Body of pancreas (tissue), 4 donors: ENCODE data around the gene NELFB. TPM values are rescaled to one million over a fixed set of nuclear protein-coding genes. Genes with fewer than 3 reads are reported as not detected.

Experiments used
- ATAC-seq: fragments of 150-250 bp; one replicate; pipeline ENCODE4 v1.9.1; 2016
- DNase-seq, 4 donors: peaks; one replicate each; pipeline ENCODE4 v3.0.0-alpha.2; 2019
- H3K27ac ChIP-seq, 4 donors: fragments of 200-600 bp; sonication (generic); 1 replicate in 3 of 4; 2 replicates in 1 of 4; pipeline versions ENCODE4 v1.5.1 to v1.6.1; 2016 to 2019; ENCODE audit warnings: mild to moderate bottlenecking in 1 of 4, mixed read lengths in 1 of 4, moderate library complexity in 1 of 4
- H3K27me3 ChIP-seq, 2 donors: fragments of 200-600 bp; sonication (generic); one replicate each; pipeline ENCODE4 v1.6.0; 2016; ENCODE audit warnings: mild to moderate bottlenecking in 1 of 2
- H3K36me3 ChIP-seq, 2 donors: fragments of 200-600 bp; sonication (generic); replicated peaks in 1 of 2; 2 replicates each; pipeline ENCODE4 v1.5.1; 2016; ENCODE audit warnings: low read depth in 2 of 2; ENCODE audit not compliant: insufficient read depth in 1 of 2
- H3K4me1 ChIP-seq: fragments of 200-600 bp; sonication (generic); one replicate; pipeline ENCODE4 v1.6.0; 2016
- H3K4me3 ChIP-seq, 2 donors: fragments of 200-600 bp; sonication (generic); 1 replicate in 1 of 2; 2 replicates in 1 of 2; pipeline ENCODE4 v1.5.1; 2016 to 2019
- H3K9me3 ChIP-seq, 3 donors: fragments of 200-600 bp; sonication (generic); 1 replicate in 2 of 3; 2 replicates in 1 of 3; pipeline ENCODE4 v1.5.1; 2016
- CTCF ChIP-seq, 7 experiments: fragments of 450-650 bp in 4 of 7; fragments of 200-600 bp in 3 of 7; sonication (generic) in 3 of 7; IDR thresholded peaks; one replicate each; pipeline ENCODE4 v1.5.1; 2016 to 2019; ENCODE audit warnings: antibody characterized with exemption in 7 of 7
- POLR2A ChIP-seq, 3 donors: fragments of 450-650 bp; IDR thresholded peaks; one replicate each; pipeline ENCODE4 v1.6.1; 2016; ENCODE audit warnings: antibody characterized with exemption in 3 of 3, mild to moderate bottlenecking in 2 of 3
- WGBS, 2 donors: methylation state at CpG; one replicate each; pipeline ENCODE4 v1.1.5; 2017; 5-methylcytosine and 5-hydroxymethylcytosine counted together
- intact Hi-C: fragments of 100-400 bp; cut with DNase I; formaldehyde crosslinking; loops from one replicate; pipeline ENCODE4 v1.15.1; 2023
- total RNA-seq, 2 donors: library from RNA; depleted of rRNA; stranded (reverse); fragments of >200 nt; gene quantifications; one replicate each; pipeline ENCODE4 v1.1.0, GENCODE V29; 2016

NELFB gene
- total RNA-seq, 2 donors from 2014 or later, result 31.3 to 34.2 TPM

- Histone ChIP-seq H3K27me3 (no peaks in the 10 kb centered on the region), H3K4me3 (no peak overlapping the region)
- WGBS, 2 donors, result 60 to 69% methylated on average over 7 to 23 of the region's 23 CpGs
Observed at GRCh38 chr9:137303151-137303892, 48.2 kb downstream of the NELFB start.

GRCh38 chr9:137303893-137304382, 48.8 kb downstream of the NELFB start:
- no peaks in the 10 kb centered on the region for H3K9me3 ChIP-seq
- WGBS, 2 donors, result 51% methylated on average over 20 of the region's 22 CpGs; no CpG with 5 or more reads in 1 of the 2 donors
- TF ChIP-seq POLR2A (IDR thresholded peaks at IDR 0.05) (no peak), CTCF (IDR thresholded peaks at IDR 0.05) (no peak)
- H3K4me3 ChIP-seq, result no peak overlapping the region
- intact Hi-C loops, result no loop called here
- H3K4me1 ChIP-seq, result peaks cover 82% of the 10 kb centered on the region
- ATAC-seq (no peak), DNase-seq (peak in 2 of 4 donors; percentile 9 to 25)
- no peaks in the 10 kb centered on the region for H3K36me3 ChIP-seq
- H3K27ac ChIP-seq, result peak overlapping the region; percentile 95 to 99 (median 96)
- no peaks in the 10 kb centered on the region for H3K27me3 ChIP-seq

More at GRCh38 chr9:137303151-137303892, 48.2 kb downstream of the NELFB start:
- Histone ChIP-seq H3K4me1 (peaks cover 84% of the 10 kb centered on the region), H3K9me3 (no peaks in the 10 kb centered on the region), H3K27ac (peak overlapping the region; percentile 95 to 99 (median 96)), H3K36me3 (no peaks in the 10 kb centered on the region)
- DNase-seq (peak in 3 of 4 donors; percentile 17 to 23 (median 20)), ATAC-seq (no peak)
- intact Hi-C loops, result no loop called here
- TF ChIP-seq POLR2A (IDR thresholded peaks at IDR 0.05) (no peak), CTCF (IDR thresholded peaks at IDR 0.05) (no peak)

- H3K4me3 ChIP-seq, result no peak overlapping the region
- peak overlapping the region; percentile 95 to 99 (median 96) for H3K27ac ChIP-seq
- ATAC-seq (no peak), DNase-seq (peak in 2 of 4 donors; percentile 32 to 37)
- WGBS, 2 donors, result 0 to 14% methylated on average over 2 to 14 of the region's 16 CpGs
- no peaks in the 10 kb centered on the region for H3K27me3 ChIP-seq
- peaks cover 83% of the 10 kb centered on the region for H3K4me1 ChIP-seq
- no peaks in the 10 kb centered on the region for H3K36me3 ChIP-seq
- H3K9me3 ChIP-seq, result no peaks in the 10 kb centered on the region
- intact Hi-C loops, result no loop called here
- TF ChIP-seq POLR2A (IDR thresholded peaks at IDR 0.05) (no peak), CTCF (IDR thresholded peaks at IDR 0.05) (no peak)
Observed at GRCh38 chr9:137304383-137305059, 49.4 kb downstream of the NELFB start.

GRCh38 chr9:137305060-137305797, 50.1 kb downstream of the NELFB start:
- H3K27me3 ChIP-seq, result no peaks in the 10 kb centered on the region
- intact Hi-C loops, result no loop called here
- peak overlapping the region; percentile 19 for H3K4me3 ChIP-seq
- peak overlapping the region; percentile 95 to 99 (median 96) for H3K27ac ChIP-seq
- ATAC-seq (peak; percentile 43), DNase-seq (peak; percentile 90 to 95 (median 94))
- TF ChIP-seq CTCF (IDR thresholded peaks at IDR 0.05) (peak in 2 of 7 experiments; percentile 9 to 18), POLR2A (IDR thresholded peaks at IDR 0.05) (peak; percentile 88 to 95 (median 95))
- H3K9me3 ChIP-seq, result no peaks in the 10 kb centered on the region
- peaks cover 83% of the 10 kb centered on the region for H3K4me1 ChIP-seq
- 5 to 6% methylated on average over 4 to 36 of the region's 36 CpGs for WGBS, 2 donors
- H3K36me3 ChIP-seq, result no peaks in the 10 kb centered on the region
